ENCODE data around the gene PRDM16. TPM values are rescaled to one million over a fixed set of nuclear protein-coding genes. Genes with fewer than 3 reads are reported as not detected.
A peak's percentile ranks its signal among the peaks of the same experiment; 100 is the strongest.

Gene PRDM16
- total and polyA plus RNA-seq, 7 donors = 0.04 to 1.2 (median 0.31) TPM

GRCh38 chr1:3333903-3334302, 264.9 kb downstream of the PRDM16 start:
- H3K9me3 ChIP-seq = no peaks in the 10 kb centered on the region
- no peaks in the 10 kb centered on the region for H3K36me3 ChIP-seq (ENCODE audit: insufficient read depth in 1 of 2, low read depth in 1 of 2)
- intact Hi-C loops (cut with DNase I) = no loop called here
- no peak overlapping the region for H3K27ac ChIP-seq
- no peaks in the 10 kb centered on the region for H3K27me3 ChIP-seq (ENCODE audit: insufficient read depth in 3 of 3, low read length in 2 of 3)
- DNase-seq = no peak
- H3K4me1 ChIP-seq = no peaks in the 10 kb centered on the region
- ATAC-seq = peak in 3 of 4 donors; percentile 10 to 74 (median 51)
- no peak overlapping the region for H3K4me3 ChIP-seq
- 23 to 36% (median 26%) methylated on average over 9 of the region's 9 CpGs for WGBS, 3 donors
- no peak for TF ChIP-seq CTCF (IDR thresholded peaks at IDR 0.05)

GRCh38 chr1:3334366-3334765, 265.4 kb downstream of the PRDM16 start:
- intact Hi-C loops (cut with DNase I) = no loop called here
- WGBS, 3 donors = 63 to 74% (median 72%) methylated on average over 7 of the region's 7 CpGs

GRCh38 chr1:3335754-3336640, 267.0 kb downstream of the PRDM16 start:
- H3K9me3 ChIP-seq = no peaks in the 10 kb centered on the region
- 84 to 90% (median 89%) methylated on average over 15 of the region's 15 CpGs for WGBS, 3 donors
- H3K27me3 ChIP-seq (ENCODE audit: insufficient read depth in 3 of 3, low read length in 2 of 3) = no peaks in the 10 kb centered on the region
- no peak overlapping the region for H3K4me3 ChIP-seq
- no peak for TF ChIP-seq CTCF (IDR thresholded peaks at IDR 0.05)
- DNase-seq (no peak), ATAC-seq (no peak)
- intact Hi-C loops (cut with DNase I) = no loop called here
- H3K4me1 ChIP-seq = no peaks in the 10 kb centered on the region
- H3K36me3 ChIP-seq (ENCODE audit: insufficient read depth in 1 of 2, low read depth in 1 of 2) = no peaks in the 10 kb centered on the region
- no peak overlapping the region for H3K27ac ChIP-seq

More at GRCh38 chr1:3334366-3334765, 265.4 kb downstream of the PRDM16 start:
- no peaks in the 10 kb centered on the region for H3K27me3 ChIP-seq (ENCODE audit: insufficient read depth in 3 of 3, low read length in 2 of 3)
- no peak for TF ChIP-seq CTCF (IDR thresholded peaks at IDR 0.05)
- H3K9me3 ChIP-seq = no peaks in the 10 kb centered on the region
- no peak overlapping the region for H3K27ac ChIP-seq
- DNase-seq (no peak), ATAC-seq (no peak)
- H3K36me3 ChIP-seq (ENCODE audit: insufficient read depth in 1 of 2, low read depth in 1 of 2) = no peaks in the 10 kb centered on the region
- no peak overlapping the region for H3K4me3 ChIP-seq
- no peaks in the 10 kb centered on the region for H3K4me1 ChIP-seq

GRCh38 chr1:3336641-3337630, 267.9 kb downstream of the PRDM16 start:
- TF ChIP-seq CTCF (IDR thresholded peaks at IDR 0.05) = no peak
- intact Hi-C loops (cut with DNase I) = no loop called here
- H3K9me3 ChIP-seq = no peaks in the 10 kb centered on the region
- no peak for ATAC-seq
- no peak overlapping the region for H3K27ac ChIP-seq
- no peaks in the 10 kb centered on the region for H3K4me1 ChIP-seq
- 89 to 100% (median 94%) methylated on average over 6 of the region's 6 CpGs for WGBS, 3 donors
- H3K27me3 ChIP-seq (ENCODE audit: insufficient read depth in 3 of 3, low read length in 2 of 3) = no peaks in the 10 kb centered on the region
- DNase-seq = no peak
- no peak overlapping the region for H3K4me3 ChIP-seq
- H3K36me3 ChIP-seq (ENCODE audit: insufficient read depth in 1 of 2, low read depth in 1 of 2) = no peaks in the 10 kb centered on the region
